ENCODE measurements around the gene TRPM5. TPM values are rescaled to one million over a fixed set of nuclear protein-coding genes. Genes with fewer than 3 reads are reported as not detected.
A peak's percentile ranks its signal among the peaks of the same experiment; 100 is the strongest.

Gene TRPM5
- total RNA-seq, 2 donors from 2014 or later, result not detected

DNA sequence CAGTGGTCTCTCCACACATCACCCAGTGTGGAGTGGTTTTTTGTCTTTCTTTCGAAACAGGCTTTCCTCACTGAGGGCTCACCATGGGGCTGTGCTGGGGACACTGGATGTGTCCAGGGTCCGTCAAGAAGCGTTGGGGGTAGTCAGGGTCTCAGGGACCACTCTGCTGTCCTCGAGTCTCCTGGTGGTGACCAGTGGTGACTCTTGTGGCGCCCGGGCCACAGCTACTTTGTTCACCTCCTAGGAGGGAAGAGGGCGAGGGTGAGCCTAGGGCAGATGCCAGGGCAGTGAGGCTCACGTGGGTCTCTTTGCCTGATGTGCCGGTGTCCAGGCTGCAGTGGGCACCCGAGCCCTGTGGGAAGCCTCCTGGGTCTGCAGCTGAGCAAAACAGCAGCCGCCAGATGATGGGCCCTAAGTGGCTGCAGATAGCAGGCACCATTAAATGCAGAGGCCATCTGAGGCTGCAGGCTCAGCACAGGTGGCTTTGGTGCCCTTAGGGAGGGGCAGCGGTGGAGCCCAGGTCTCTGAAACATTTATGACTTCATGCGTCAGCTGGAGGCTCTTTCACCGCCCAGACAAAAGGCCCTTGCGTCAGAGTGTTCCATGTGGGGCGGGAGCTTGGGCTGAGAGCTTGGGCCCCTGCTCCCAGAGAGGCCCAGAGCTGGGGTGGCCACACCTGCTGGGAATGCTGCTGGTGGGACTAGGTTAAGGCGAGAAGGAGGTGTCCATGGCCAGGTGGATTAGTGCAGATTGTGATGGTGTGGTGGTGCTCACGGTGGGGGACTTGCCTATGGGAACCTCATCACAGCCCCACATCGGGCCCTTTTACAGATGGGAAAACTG lies 30.0 kb upstream of the TRPM5 start:
- no peak for ATAC-seq (replicated peaks)
- Mint-ChIP-seq H3K9me3 (peaks cover 5% of the 10 kb centered on the region), H3K4me1 (peaks cover 10% of the 10 kb centered on the region), H3K36me3 (ENCODE audit: low read depth) (peaks cover 8% of the 10 kb centered on the region), H3K27ac (no peak overlapping the region), H3K27me3 (no peaks in the 10 kb centered on the region), H3K4me3 (no peak overlapping the region)

DNA sequence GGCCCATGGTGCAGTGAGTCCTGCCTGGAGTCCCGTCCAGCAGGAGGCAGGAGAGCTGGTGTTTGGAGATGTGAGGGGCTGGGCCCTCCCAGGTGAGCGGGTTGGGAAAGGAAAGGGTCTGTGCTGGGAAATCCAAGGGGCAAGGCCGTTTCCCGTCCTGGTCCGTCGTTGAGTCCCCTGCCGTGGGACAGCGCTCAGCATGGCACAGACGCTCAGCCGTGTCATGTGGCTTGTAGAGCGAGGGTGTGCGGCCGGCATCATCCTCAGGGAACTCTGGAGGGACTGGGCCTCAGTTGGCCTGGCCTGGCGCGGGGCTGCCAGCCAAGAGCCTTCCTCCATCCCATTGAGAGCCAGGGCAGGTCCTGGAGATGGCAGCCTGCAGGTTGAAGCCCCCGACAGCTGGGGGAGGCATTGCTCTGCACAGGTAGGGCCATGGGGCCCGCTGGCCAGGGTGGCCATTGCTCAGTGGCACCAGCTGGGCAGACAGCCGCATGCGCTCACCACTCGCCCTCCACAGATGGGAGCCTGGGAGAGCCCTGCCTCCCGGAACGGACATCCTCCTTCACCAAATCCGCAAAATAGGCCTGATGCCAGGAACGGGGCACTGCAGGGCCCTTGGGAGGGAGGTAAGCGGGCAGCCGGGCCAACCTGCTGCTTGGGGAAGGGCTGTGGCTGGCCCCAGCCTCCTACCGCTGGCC lies 29.2 kb upstream of the TRPM5 start:
- Mint-ChIP-seq H3K27me3 (no peaks in the 10 kb centered on the region), H3K36me3 (ENCODE audit: low read depth) (peaks cover 8% of the 10 kb centered on the region), H3K27ac (no peak overlapping the region), H3K9me3 (peaks cover 5% of the 10 kb centered on the region), H3K4me3 (no peak overlapping the region), H3K4me1 (peaks cover 10% of the 10 kb centered on the region)
- ATAC-seq (replicated peaks), result no peak

DNA sequence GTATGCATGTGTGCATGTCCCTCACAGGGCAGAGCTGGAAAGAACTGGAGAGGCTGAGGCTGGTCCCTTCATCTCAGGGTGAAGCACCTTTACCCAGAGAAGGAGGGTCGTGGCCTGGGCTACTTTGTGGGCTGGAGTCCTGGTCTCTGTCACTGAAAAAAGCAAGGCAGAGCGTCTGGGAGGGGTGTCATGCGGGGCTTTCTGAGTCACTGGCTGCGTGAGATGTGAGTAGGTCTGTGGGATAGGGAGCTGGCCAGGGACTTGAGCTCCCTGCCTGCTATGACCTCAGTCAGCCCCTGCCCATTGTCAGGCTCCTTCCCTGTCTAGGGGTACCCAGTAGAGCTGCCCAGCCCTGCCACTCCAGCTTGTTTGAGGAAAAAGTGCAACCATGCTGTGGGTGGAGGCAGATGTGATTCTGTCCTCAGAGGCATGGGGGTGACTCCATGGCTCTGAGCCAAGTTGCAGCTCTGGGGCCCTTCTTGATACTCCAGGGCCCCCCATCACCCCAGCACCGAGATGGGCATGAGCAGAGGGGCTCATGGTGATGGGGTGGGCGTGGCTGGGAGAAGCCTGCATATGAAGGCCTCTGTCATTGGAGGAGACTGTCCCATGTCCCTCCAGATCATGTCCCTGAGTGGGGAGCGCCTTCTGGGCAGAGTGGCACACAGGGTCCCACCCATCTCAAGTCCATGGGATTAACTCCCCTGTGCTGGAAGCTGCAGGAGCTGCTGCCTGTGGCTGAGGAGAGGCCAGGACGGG lies 28.3 kb upstream of the TRPM5 start:
- Mint-ChIP-seq H3K36me3 (ENCODE audit: low read depth) (no peaks in the 10 kb centered on the region), H3K9me3 (no peaks in the 10 kb centered on the region), H3K4me1 (peaks cover 11% of the 10 kb centered on the region), H3K27ac (no peak overlapping the region), H3K27me3 (no peaks in the 10 kb centered on the region), H3K4me3 (no peak overlapping the region)
- ATAC-seq (replicated peaks), result no peak

- ATAC-seq (replicated peaks), result no peak
- Mint-ChIP-seq H3K36me3 (ENCODE audit: low read depth) (no peaks in the 10 kb centered on the region), H3K9me3 (no peaks in the 10 kb centered on the region), H3K27me3 (no peaks in the 10 kb centered on the region), H3K4me3 (no peak overlapping the region), H3K4me1 (peaks cover 16% of the 10 kb centered on the region), H3K27ac (no peak overlapping the region)
These were observed 27.4 kb upstream of the TRPM5 start for GRCh38 chr11:2471804-2472096.

DNA sequence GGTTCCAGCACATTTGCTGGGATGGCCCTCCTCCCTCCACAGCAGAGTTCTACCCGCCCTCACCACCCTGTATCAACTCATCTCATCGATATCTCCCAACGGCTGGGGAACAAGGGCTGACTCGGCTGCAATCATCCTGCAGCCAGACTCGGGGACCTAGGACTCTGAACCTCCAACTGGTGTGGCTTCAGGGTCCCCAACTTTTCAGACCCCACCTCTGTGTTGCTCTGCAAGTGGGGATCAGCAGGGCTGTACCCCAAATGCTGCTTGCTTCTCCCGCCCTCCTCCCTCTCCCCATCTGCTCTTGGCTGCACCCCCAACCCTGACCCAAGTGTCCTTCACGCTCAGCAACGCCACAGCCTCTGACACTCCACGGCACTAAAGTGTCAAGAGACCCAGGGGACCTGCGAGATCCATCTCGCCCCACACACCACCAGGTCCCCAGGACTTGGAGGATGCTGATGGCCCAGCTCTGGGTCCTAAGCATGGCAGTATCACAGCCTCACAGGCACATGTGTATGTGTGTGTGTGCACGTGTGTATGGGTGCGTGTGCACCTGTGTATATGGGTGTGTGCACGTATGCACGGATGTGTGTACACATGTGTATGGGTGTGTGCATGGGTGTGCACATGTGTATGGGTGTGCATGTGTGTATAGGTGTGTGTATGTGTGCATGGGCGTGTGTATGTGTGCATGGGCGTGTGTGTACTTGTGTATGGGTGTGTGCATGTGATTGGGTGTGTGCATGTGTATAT lies 26.9 kb upstream of the TRPM5 start:
- ATAC-seq (replicated peaks), result no peak
- no peaks in the 10 kb centered on the region for H3K27me3 Mint-ChIP-seq
- no peak overlapping the region for H3K27ac Mint-ChIP-seq
- no peaks in the 10 kb centered on the region for H3K9me3 Mint-ChIP-seq
- peaks cover 16% of the 10 kb centered on the region for H3K4me1 Mint-ChIP-seq
- H3K36me3 Mint-ChIP-seq (ENCODE audit: low read depth), result no peaks in the 10 kb centered on the region
- no peak overlapping the region for H3K4me3 Mint-ChIP-seq

DNA sequence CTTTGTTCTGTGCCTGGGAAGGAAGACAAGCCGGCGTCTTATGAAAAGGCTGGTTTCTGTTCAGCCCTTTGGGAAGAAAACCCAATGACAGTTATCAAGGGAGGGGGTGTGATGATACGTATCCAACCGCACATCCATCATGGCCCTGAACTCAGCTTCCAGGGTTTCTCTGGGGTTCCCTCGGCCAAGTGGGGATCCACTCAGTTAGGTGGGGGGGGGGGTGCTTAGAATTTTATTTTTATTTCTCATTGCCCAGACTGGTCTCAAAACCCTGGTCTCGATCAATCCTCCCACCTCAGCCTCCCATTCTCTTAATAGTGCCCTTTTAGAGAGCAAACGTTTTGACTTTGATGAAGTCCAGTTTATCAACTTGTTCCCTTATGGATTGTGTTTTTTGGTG lies 26.2 kb upstream of the TRPM5 start:
- Mint-ChIP-seq H3K4me1 (peaks cover 16% of the 10 kb centered on the region), H3K4me3 (no peak overlapping the region)
- no peak for ATAC-seq (replicated peaks)

GRCh38 chr11:2468363-2469235 lies 24.3 kb upstream of the TRPM5 start:
- Mint-ChIP-seq H3K27me3 (no peaks in the 10 kb centered on the region), H3K27ac (no peak overlapping the region), H3K4me1 (peaks cover 16% of the 10 kb centered on the region), H3K9me3 (no peaks in the 10 kb centered on the region), H3K4me3 (no peak overlapping the region), H3K36me3 (ENCODE audit: low read depth) (no peaks in the 10 kb centered on the region)
- ATAC-seq (replicated peaks), result no peak

More for the DNA sequence above, 26.2 kb upstream of the TRPM5 start:
- H3K36me3 Mint-ChIP-seq (ENCODE audit: low read depth), result no peaks in the 10 kb centered on the region
- no peaks in the 10 kb centered on the region for H3K9me3 Mint-ChIP-seq
- no peaks in the 10 kb centered on the region for H3K27me3 Mint-ChIP-seq
- H3K27ac Mint-ChIP-seq, result no peak overlapping the region

GRCh38 chr11:2467695-2468055 lies 23.4 kb upstream of the TRPM5 start:
- Mint-ChIP-seq H3K27me3 (no peaks in the 10 kb centered on the region), H3K4me3 (peak overlapping the region; percentile 58), H3K4me1 (peaks cover 16% of the 10 kb centered on the region), H3K27ac (peak overlapping the region; percentile 63), H3K36me3 (ENCODE audit: low read depth) (no peaks in the 10 kb centered on the region), H3K9me3 (no peaks in the 10 kb centered on the region)
- ATAC-seq (replicated peaks), result no peak

- Mint-ChIP-seq H3K27ac (peak overlapping the region; percentile 63), H3K9me3 (no peaks in the 10 kb centered on the region), H3K27me3 (no peaks in the 10 kb centered on the region), H3K36me3 (ENCODE audit: low read depth) (no peaks in the 10 kb centered on the region), H3K4me1 (peaks cover 13% of the 10 kb centered on the region), H3K4me3 (peak overlapping the region; percentile 58)
- ATAC-seq (replicated peaks), result peak; percentile 99
These were observed 22.8 kb upstream of the TRPM5 start for GRCh38 chr11:2466869-2467694.

GRCh38 chr11:2466069-2466801 lies 21.9 kb upstream of the TRPM5 start:
- ATAC-seq (replicated peaks), result no peak
- no peaks in the 10 kb centered on the region for H3K27me3 Mint-ChIP-seq
- peak overlapping the region; percentile 20 for H3K27ac Mint-ChIP-seq
- peak overlapping the region; percentile 58 for H3K4me3 Mint-ChIP-seq
- no peaks in the 10 kb centered on the region for H3K9me3 Mint-ChIP-seq
- H3K4me1 Mint-ChIP-seq, result peaks cover 5% of the 10 kb centered on the region
- no peaks in the 10 kb centered on the region for H3K36me3 Mint-ChIP-seq (ENCODE audit: low read depth)

DNA sequence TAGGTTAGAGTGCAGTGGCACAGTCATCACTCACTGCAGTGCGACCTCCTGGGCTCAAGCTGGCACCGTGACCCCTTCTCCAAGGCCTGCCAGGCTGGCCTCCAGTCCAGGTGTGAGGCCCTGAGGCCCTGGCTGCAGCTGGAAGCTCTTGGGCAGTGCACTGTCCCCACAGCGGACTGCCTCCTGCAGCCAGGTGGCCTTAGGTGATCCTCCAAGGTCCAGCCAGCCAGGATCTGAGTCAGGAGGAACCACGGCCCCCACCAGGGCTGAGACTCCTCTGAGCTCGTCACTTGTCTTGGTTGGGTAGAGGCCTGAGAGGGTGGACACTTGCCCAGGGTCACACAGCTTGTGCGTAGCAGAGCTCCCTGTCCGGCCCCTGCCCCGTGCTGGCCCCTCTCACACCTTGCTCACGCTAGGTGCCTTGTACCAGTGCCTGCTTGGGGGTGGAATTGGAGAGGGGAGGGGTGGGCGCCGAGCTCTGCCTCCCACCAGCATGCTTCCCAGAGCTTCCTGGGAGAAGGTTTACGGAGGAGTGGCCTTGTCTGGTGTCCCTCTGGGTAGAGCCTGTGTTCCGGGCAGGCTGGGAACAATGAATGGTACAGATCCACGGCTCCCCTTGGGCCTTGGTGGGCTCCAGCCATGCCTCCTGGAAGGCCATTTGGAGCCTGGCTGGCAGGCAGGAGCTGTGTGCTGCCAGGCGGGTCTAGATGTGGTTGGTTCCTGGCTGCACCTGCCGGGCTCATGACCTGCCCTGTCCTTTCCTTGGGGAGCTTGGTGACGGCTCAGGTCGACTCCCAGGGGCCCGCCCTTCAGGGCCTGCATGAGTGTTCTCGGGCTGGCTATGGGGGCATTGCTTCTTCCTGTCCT lies 21.1 kb upstream of the TRPM5 start:
- Mint-ChIP-seq H3K27ac (no peak overlapping the region), H3K27me3 (no peaks in the 10 kb centered on the region), H3K4me1 (peaks cover 5% of the 10 kb centered on the region), H3K9me3 (no peaks in the 10 kb centered on the region), H3K4me3 (no peak overlapping the region), H3K36me3 (ENCODE audit: low read depth) (no peaks in the 10 kb centered on the region)
- no peak for ATAC-seq (replicated peaks)

Measured in activated T-helper 17 cell treated with anti-CD3 and anti-CD28 coated beads, Interleukin-2, amount 50 U/mL, for 72 hours (primary cell).